HepG2 (cell line): ENCODE measurements around the gene SNAI1. TPM values are rescaled to one million over a fixed set of nuclear protein-coding genes. Genes with fewer than 3 reads are reported as not detected.

Experiments
- CENPT ChIP-seq: sonication (generic); formaldehyde crosslinking; IDR thresholded peaks from 2 replicates; pipeline ENCODE4 v1.8.0; 2022; ENCODE audit warnings: low read depth, mild to moderate bottlenecking, moderate library complexity, missing genetic modification reagents
- CHCHD3 ChIP-seq: sonication (generic); formaldehyde crosslinking; IDR thresholded peaks from 2 replicates; pipeline ENCODE4 v1.8.0; 2022; ENCODE audit warnings: mild to moderate bottlenecking, missing genetic modification reagents, moderate library complexity
- IRX3 ChIP-seq: sonication (generic); formaldehyde crosslinking; IDR thresholded peaks from 2 replicates; pipeline ENCODE4 v1.8.1; 2023; ENCODE audit warnings: mild to moderate bottlenecking, low read depth, missing genetic modification reagents, borderline replicate concordance
- MAFG ChIP-seq: sonication (generic); formaldehyde crosslinking; IDR thresholded peaks from 2 replicates; pipeline ENCODE4 v1.5.1; 2020; ENCODE audit warnings: mild to moderate bottlenecking, missing genetic modification reagents
- NFATC3 ChIP-seq: sonication (generic); formaldehyde crosslinking; IDR thresholded peaks from 2 replicates; pipeline ENCODE4 v1.5.1; 2020; ENCODE audit warnings: mild to moderate bottlenecking, missing genetic modification reagents
- NFKBIZ ChIP-seq: IDR thresholded peaks from 2 replicates; pipeline ENCODE4 v1.6.1; 2018; ENCODE audit warnings: missing genetic modification reagents, missing compliant biosample characterization
- PTBP1 ChIP-seq: fragments of 200-400 bp; formaldehyde crosslinking; IDR thresholded peaks from 2 replicates; pipeline ENCODE4 v1.6.1; 2018; ENCODE audit warnings: low read length, low read depth; ENCODE audit not compliant: poor library complexity, severe bottlenecking
- SIX1 ChIP-seq: sonication (generic); formaldehyde crosslinking; IDR thresholded peaks from 2 replicates; pipeline ENCODE4 v1.4.0; 2020; ENCODE audit warnings: missing genetic modification reagents, borderline replicate concordance
- SOX6 ChIP-seq, 2 experiments: fragments of 450-650 bp in 1 of 2; sonication (generic) in 1 of 2; formaldehyde crosslinking in 1 of 2; IDR thresholded peaks; 2 replicates each; pipeline versions ENCODE4 v1.4.0 to v1.6.1; 2017 to 2020; ENCODE audit warnings: antibody characterized with exemption in 1 of 2, mild to moderate bottlenecking in 1 of 2, missing genetic modification reagents in 1 of 2
- ZFYVE20 ChIP-seq: sonication (generic); formaldehyde crosslinking; IDR thresholded peaks from 2 replicates; pipeline ENCODE4 v1.8.0; 2023; ENCODE audit warnings: low read depth, mild to moderate bottlenecking, moderate library complexity, missing genetic modification reagents, borderline replicate concordance
- ZNF225 ChIP-seq: sonication (generic); formaldehyde crosslinking; IDR thresholded peaks from 2 replicates; pipeline ENCODE4 v1.4.0; 2020; ENCODE audit warnings: mild to moderate bottlenecking, missing genetic modification reagents
- ZNF496 ChIP-seq: sonication (generic); formaldehyde crosslinking; IDR thresholded peaks from 2 replicates; pipeline ENCODE4 v1.8.1; 2023; ENCODE audit warnings: mild to moderate bottlenecking, moderate library complexity, missing genetic modification reagents; ENCODE audit not compliant: insufficient replicate concordance
- ZSCAN21 ChIP-seq: sonication (generic); formaldehyde crosslinking; IDR thresholded peaks from 2 replicates; pipeline ENCODE4 v1.8.0; 2022; ENCODE audit warnings: mild to moderate bottlenecking, missing genetic modification reagents, moderate library complexity, borderline replicate concordance
- polyA plus RNA-seq, 8 experiments: library from polyadenylated mRNA; depleted of rRNA in 3 of 8; stranded (reverse) in 7 of 8; unstranded in 1 of 8; fragments of >200 nt; fragmentation: Illumina TruSeq in 4 of 8; extraction: Trizol in 4 of 8; gene quantifications; 2 replicates each; pipeline versions ENCODE4 v1.2.1 to v1.2.3, GENCODE V29; 2011 to 2016; ENCODE audit warnings: low read depth in 4 of 8, missing spikeins in 1 of 8, mixed read lengths in 1 of 8; ENCODE audit not compliant: insufficient read depth in 1 of 8
- total RNA-seq, 5 experiments: library from RNA; depleted of rRNA; stranded (reverse); fragments of >200 nt; fragmentation: Illumina TruSeq; extraction: Trizol; gene quantifications; 2 replicates each; pipeline ENCODE4 v1.2.3, GENCODE V29; 2016; ENCODE audit warnings: low read depth in 1 of 5
- TF ChIP-seq, protein P1 (sequence below): sonication (generic); formaldehyde crosslinking; conservative IDR thresholded peaks from 2 replicates; pipeline ENCODE4 v1.8.0; 2022; ENCODE audit warnings: mild to moderate bottlenecking, moderate library complexity, missing genetic modification reagents
- TF ChIP-seq, protein P2 (sequence below): sonication (generic); formaldehyde crosslinking; IDR thresholded peaks from 2 replicates; pipeline ENCODE4 v1.5.1; 2020; ENCODE audit warnings: mild to moderate bottlenecking, missing genetic modification reagents, borderline replicate concordance
- TF ChIP-seq, protein P3 (sequence below): sonication (generic); formaldehyde crosslinking; IDR thresholded peaks from 2 replicates; pipeline ENCODE4 v1.9.0; 2022; ENCODE audit warnings: low read depth, missing genetic modification reagents
- TF ChIP-seq, protein P4 (sequence below): sonication (generic); formaldehyde crosslinking; IDR thresholded peaks from 2 replicates; pipeline ENCODE4 v1.5.1; 2020; ENCODE audit warnings: missing genetic modification reagents, mild to moderate bottlenecking, borderline replicate concordance
- TF ChIP-seq, protein P5 (sequence below): sonication (generic); formaldehyde crosslinking; IDR thresholded peaks from 2 replicates; pipeline ENCODE4 v1.5.0; 2020; ENCODE audit warnings: mild to moderate bottlenecking, missing genetic modification reagents

SNAI1 gene
- total and polyA plus RNA-seq, 2 of the 13 experiments (the other 11 are each of a cell fraction or from before 2014, with no cell fraction given): 1.3 to 1.4 TPM

DNA sequence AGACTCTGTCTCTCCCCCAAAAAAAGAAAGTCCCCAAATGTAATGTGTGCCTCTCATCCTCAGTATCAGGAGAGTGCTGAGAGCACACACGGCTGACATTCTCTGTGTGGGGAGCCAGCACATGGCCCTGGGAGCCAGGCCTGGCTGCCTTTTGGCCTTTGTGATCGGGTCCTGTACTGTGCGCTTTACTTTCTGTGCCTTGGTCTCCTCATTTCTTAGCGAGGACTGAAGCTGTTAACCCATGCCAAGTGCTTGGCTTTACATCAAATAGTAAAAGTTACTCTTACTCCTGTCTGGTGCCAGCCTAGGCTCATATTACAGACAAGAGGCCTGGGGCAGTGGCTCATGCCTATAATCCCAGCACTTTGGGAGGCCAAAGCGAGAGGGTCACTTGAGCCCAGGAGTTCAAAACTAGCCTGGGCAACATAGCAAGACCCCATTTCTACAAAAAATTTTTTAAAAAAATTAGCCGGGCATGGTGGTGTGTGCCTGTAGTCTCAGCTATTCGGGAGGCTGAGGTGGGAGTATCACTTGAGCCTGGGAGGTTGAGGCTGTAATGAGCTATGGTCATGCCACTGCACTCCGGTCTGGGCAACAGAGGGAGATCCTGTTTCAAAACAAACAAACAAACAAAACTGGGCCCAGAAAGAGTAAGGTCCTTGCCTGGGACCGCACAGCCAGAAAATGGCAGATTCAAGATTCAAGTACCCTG is 50.3 kb downstream of the SNAI1 start (continued):
- TF ChIP-seq, protein P1, sequence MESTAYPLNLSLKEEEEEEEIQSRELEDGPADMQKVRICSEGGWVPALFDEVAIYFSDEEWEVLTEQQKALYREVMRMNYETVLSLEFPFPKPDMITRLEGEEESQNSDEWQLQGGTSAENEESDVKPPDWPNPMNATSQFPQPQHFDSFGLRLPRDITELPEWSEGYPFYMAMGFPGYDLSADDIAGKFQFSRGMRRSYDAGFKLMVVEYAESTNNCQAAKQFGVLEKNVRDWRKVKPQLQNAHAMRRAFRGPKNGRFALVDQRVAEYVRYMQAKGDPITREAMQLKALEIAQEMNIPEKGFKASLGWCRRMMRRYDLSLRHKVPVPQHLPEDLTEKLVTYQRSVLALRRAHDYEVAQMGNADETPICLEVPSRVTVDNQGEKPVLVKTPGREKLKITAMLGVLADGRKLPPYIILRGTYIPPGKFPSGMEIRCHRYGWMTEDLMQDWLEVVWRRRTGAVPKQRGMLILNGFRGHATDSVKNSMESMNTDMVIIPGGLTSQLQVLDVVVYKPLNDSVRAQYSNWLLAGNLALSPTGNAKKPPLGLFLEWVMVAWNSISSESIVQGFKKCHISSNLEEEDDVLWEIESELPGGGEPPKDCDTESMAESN (CRISPR knock-in tag): 0 out of 2 replicates have a peak, but pooled peaks have one; percentile 44
- TF ChIP-seq IRX3 (no peak), NFKBIZ (CRISPR knock-in tag) (no peak), MAFG (CRISPR knock-in tag) (0 out of 2 replicates have a peak, but pooled peaks have one; percentile 42), ZFYVE20 (0 out of 2 replicates have a peak, but pooled peaks have one; percentile 35), SOX6 (IDR thresholded peaks at IDR 0.05) (no peak), SOX6 (CRISPR knock-in tag; IDR thresholded peaks at IDR 0.05) (0 out of 2 replicates have a peak, but pooled peaks have one; percentile 5), ZNF496 (CRISPR knock-in tag) (no peak), ZSCAN21 (CRISPR knock-in tag) (no peak), PTBP1 (no peak), ZNF225 (CRISPR knock-in tag) (no peak), SIX1 (peak; percentile 84; the same call in 1 of the 2 replicates), NFATC3 (CRISPR knock-in tag) (no peak), CHCHD3 (0 out of 2 replicates have a peak, but pooled peaks have one; percentile 37), CENPT (no peak)
- TF ChIP-seq, protein P2, sequence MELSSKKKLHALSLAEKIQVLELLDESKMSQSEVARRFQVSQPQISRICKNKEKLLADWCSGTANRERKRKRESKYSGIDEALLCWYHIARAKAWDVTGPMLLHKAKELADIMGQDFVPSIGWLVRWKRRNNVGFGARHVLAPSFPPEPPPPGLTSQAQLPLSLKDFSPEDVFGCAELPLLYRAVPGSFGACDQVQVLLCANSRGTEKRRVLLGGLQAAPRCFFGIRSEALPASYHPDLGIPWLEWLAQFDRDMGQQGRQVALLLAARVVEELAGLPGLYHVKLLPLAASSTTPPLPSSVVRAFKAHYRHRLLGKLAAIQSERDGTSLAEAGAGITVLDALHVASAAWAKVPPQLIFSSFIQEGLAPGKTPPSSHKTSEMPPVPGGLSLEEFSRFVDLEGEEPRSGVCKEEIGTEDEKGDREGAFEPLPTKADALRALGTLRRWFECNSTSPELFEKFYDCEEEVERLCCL (CRISPR knock-in tag): no peak
- TF ChIP-seq, protein P3, sequence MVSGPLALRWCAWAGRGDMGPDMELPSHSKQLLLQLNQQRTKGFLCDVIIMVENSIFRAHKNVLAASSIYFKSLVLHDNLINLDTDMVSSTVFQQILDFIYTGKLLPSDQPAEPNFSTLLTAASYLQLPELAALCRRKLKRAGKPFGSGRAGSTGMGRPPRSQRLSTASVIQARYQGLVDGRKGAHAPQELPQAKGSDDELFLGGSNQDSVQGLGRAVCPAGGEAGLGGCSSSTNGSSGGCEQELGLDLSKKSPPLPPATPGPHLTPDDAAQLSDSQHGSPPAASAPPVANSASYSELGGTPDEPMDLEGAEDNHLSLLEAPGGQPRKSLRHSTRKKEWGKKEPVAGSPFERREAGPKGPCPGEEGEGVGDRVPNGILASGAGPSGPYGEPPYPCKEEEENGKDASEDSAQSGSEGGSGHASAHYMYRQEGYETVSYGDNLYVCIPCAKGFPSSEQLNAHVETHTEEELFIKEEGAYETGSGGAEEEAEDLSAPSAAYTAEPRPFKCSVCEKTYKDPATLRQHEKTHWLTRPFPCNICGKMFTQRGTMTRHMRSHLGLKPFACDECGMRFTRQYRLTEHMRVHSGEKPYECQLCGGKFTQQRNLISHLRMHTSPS (CRISPR knock-in tag): no peak
- TF ChIP-seq, protein P4, sequence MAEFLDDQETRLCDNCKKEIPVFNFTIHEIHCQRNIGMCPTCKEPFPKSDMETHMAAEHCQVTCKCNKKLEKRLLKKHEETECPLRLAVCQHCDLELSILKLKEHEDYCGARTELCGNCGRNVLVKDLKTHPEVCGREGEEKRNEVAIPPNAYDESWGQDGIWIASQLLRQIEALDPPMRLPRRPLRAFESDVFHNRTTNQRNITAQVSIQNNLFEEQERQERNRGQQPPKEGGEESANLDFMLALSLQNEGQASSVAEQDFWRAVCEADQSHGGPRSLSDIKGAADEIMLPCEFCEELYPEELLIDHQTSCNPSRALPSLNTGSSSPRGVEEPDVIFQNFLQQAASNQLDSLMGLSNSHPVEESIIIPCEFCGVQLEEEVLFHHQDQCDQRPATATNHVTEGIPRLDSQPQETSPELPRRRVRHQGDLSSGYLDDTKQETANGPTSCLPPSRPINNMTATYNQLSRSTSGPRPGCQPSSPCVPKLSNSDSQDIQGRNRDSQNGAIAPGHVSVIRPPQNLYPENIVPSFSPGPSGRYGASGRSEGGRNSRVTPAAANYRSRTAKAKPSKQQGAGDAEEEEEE: no peak
- TF ChIP-seq, protein P5, sequence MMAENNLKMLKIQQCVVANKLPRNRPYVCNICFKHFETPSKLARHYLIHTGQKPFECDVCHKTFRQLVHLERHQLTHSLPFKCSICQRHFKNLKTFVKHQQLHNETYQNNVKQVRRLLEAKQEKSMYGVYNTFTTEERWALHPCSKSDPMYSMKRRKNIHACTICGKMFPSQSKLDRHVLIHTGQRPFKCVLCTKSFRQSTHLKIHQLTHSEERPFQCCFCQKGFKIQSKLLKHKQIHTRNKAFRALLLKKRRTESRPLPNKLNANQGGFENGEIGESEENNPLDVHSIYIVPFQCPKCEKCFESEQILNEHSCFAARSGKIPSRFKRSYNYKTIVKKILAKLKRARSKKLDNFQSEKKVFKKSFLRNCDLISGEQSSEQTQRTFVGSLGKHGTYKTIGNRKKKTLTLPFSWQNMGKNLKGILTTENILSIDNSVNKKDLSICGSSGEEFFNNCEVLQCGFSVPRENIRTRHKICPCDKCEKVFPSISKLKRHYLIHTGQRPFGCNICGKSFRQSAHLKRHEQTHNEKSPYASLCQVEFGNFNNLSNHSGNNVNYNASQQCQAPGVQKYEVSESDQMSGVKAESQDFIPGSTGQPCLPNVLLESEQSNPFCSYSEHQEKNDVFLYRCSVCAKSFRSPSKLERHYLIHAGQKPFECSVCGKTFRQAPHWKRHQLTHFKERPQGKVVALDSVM (CRISPR knock-in tag): 0 out of 2 replicates have a peak, but pooled peaks have one; percentile 35
